GM15510 (cell line): ENCODE results near the gene SLC30A3.

Experiments
- POLR2A ChIP-seq: IDR thresholded peaks from 3 replicates; pipeline ENCODE4 v1.6.1; 2011; ENCODE audit warnings: borderline replicate concordance; ENCODE audit not compliant: insufficient read length; ENCODE audit errors: extremely low read depth

SLC30A3 gene

GRCh38 chr2:27231921-27232320, 30.9 kb downstream of the SLC30A3 start:
- TF ChIP-seq POLR2A = no peak

GRCh38 chr2:27227501-27227900, 35.3 kb downstream of the SLC30A3 start:
- no peak for TF ChIP-seq POLR2A

DNA sequence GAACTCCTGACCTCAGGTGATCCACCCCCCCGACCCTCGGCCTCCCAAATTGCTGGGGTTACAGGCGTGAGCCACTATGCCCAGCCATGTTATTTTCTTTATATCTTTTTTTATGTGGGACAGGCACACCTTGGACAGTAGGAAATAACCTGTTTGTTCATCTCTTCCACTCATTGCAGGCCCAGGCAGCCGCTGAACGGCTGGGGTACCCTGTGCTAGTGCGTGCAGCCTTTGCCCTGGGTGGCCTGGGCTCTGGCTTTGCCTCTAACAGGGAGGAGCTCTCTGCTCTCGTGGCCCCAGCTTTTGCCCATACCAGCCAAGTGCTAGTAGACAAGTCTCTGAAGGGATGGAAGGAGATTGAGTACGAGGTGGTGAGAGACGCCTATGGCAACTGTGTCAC, 37.3 kb downstream of the SLC30A3 start:
- no peak for TF ChIP-seq POLR2A

- TF ChIP-seq POLR2A = no peak
Measured at GRCh38 chr2:27223416-27223815, 39.4 kb downstream of the SLC30A3 start.

GRCh38 chr2:27222407-27222806, 40.4 kb downstream of the SLC30A3 start:
- no peak for TF ChIP-seq POLR2A

DNA sequence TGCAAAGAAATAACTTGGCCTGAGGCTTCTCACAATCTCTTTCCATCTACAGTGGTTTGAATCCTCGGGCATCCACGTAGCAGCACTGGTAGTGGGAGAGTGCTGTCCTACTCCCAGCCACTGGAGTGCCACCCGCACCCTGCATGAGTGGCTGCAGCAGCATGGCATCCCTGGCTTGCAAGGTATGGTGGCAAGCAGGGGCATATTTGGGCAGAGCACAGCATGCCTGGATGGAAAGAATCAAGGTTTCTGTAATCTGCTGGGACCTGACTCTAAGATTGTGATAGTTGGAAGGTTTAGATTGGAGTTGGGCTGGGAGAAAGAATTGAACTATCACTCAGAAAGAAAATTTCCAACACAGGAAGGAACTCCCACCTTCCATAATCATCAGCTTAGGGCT, 41.7 kb downstream of the SLC30A3 start:
- TF ChIP-seq POLR2A = no peak

DNA sequence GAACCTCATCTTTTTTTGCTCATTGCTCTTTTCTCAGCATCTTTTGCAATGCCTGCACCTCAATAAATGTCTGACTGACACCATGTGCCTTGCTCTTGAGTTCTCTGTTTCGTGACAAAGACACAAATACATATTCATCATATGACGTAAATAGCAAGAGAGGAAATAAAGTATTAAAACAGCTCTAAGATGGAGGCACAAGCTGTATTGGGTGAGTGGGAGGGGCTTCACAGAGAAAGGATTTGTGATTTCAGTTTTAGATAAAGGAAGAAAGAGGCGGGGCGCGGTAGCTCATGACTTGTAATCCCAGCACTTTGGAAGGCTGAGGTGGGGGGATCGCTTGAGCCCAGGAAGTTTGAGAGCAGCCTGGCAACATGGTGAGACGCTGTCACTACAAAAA, 42.8 kb downstream of the SLC30A3 start:
- no peak for TF ChIP-seq POLR2A

GRCh38 chr2:27219091-27219490, 43.8 kb downstream of the SLC30A3 start:
- no peak for TF ChIP-seq POLR2A

DNA sequence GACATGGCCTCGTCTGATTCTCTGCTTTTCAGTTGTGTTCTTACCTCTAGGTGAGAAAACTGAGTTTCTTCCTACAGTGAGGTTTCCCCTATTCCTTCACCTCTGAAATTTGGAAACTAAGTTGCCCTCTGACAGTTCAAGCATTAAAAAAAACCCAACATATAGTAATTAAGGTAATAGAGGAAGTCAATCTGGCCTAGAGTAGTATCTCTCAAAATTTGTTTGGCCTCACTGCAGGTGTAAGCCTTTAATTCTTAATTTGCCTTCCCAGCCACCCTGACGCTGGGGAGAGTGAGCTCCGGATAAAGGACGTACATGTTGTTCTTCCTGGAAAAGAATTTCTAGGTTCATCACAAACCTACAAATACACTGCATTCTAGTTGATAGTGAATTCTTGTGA, 44.2 kb downstream of the SLC30A3 start:
- TF ChIP-seq POLR2A = no peak

DNA sequence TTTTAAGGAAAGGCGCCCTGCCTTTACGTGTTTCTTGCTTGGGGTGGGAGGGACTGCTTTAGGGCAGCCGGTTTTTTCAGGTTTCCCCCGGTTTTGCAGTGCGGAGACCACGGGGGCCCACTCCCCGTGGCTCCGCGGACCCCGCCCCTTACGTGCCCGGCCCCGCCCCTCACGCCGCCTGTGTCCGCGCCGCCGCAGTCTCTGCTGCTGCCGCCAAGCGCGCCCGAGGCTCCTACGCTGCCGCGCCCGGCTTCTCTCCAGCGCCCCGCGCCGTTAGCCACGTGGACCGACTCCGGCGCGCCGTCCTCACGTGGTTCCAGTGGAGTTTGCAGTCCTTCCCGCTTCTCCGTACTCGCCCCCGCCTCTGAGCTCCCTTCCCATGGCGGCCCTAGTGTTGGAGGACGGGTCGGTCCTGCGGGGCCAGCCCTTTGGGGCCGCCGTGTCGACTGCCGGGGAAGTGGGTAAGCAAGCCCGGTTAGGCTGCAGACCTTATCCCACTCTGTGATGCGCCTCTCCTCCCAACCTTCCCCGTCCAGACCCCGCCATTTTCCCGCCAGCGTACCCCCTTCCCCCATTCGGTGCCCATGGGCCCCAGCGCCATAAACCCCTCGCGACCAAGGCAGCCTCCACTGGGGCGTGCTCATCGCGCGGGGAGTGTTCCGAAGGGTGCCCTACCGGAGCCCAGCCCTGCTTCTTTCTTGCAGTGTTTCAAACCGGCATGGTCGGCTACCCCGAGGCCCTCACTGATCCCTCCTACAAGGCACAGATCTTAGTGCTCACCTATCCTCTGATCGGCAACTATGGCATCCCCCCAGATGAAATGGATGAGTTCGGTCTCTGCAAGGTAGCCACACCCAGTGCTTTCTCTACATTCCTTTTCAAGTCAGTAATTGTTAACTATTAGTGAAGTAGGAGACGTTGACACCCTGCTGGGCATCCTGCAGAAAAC, 45.4 kb downstream of the SLC30A3 start, which contains the start of gene CAD:
Gene CAD, plus strand, starts transcription at position 197 of the 949 bp plus-strand sequence. Its CDS starts 183 bp downstream, at position 380.
- TF ChIP-seq POLR2A = peak; percentile 80

GRCh38 chr2:27216416-27217137, 46.3 kb downstream of the SLC30A3 start:
- no peak for TF ChIP-seq POLR2A

GRCh38 chr2:27214941-27215340, 47.9 kb downstream of the SLC30A3 start:
- no peak for TF ChIP-seq POLR2A

DNA sequence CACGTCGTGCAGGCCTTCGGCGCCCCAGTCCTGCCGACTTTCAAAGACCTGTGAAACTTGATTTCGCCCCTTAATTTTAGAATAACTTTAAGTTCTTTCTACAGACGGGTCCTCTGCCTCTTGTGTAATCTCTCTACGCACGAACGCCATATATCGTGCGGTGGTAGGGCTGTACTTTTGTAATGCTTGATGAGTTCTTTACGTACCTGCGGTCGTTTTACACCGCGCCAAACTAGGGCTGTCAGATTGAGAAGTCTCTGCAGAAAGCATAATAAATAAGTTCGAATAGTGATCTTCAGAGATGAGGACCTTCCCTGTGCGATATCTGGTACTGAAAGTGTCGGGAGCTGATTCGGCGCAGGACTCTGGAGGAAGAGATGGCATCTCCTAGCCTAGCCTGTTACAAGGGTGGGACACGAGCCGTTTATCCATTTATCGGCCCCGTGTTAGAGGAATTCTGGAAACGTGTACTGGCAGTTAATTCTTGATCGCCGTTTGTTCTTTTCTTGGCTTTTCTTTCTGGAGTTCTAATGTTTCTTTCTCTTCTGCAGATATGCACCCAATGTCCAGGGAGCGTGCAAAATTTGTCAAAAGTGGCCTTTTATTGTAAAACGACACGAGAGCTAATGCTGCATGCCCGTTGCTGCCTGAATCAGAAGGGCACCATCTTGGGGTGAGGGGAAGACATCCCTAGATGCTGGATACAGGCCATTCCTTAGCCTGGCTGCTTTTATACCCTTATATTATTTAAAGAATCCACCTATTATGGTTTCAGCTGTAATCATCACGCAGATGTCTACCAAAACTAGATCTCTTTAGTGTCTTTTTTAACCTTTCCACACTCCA, 50.0 kb downstream of the SLC30A3 start:
- no peak for TF ChIP-seq POLR2A

DNA sequence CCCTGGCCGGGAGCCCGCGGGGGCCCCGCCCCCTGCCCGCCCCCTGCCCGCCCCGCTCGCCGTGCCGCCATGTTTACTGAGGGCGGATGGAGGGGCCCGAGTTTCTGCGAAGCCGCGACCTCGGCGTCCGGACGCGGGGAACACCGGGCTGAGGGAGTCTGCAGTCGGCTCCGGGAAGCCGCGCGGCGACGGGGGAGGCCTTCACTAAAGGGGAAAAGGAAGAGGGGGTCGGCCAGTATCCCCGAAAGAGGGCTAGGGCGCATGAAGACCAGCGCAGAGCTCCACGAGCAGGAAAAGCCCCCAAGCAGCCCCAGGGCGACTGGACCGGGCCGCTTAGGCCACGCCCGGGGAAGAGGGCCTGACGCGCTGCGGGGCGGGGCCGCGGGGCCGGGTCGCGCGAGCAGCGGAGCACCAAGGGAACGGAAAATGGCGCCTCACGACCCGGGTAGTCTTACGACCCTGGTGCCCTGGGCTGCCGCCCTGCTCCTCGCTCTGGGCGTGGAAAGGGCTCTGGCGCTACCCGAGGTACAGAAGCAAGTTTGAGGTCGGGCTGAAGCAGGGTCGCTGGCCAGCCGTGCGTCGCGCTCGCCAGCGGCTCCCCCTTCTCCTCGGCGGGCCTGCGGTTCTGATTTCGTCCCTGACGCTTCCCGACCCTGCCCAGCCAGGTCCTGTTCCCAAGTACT, 50.8 kb downstream of the SLC30A3 start, which contains the start of the genes ATRAID and SLC5A6:
Gene ATRAID, plus strand, starts transcription at position 99 of the 683 bp plus-strand sequence. Its CDS starts 328 bp downstream, at position 427.
Gene SLC5A6, minus strand, starts transcription at position 326 of the 683 bp plus-strand sequence. CDS start 4,618 bp downstream, outside the sequence.
- peak; percentile 92 for TF ChIP-seq POLR2A
